HepG2 (cell line): ENCODE data around the gene APRT. TPM values are rescaled to one million over a fixed set of nuclear protein-coding genes. Genes with fewer than 3 reads are reported as not detected.

ENCODE experiments used
- FLYWCH1 ChIP-seq: sonication (generic); formaldehyde crosslinking; IDR thresholded peaks from 2 replicates; pipeline ENCODE4 v1.8.1; 2023; ENCODE audit warnings: mild to moderate bottlenecking, missing genetic modification reagents
- KLF16 ChIP-seq, 2 experiments: sonication (generic) in 1 of 2; formaldehyde crosslinking in 1 of 2; IDR thresholded peaks; 2 replicates each; pipeline versions ENCODE4 v1.6.1 to v1.8.0; 2016 to 2023; ENCODE audit warnings: missing genetic modification reagents in 2 of 2, missing compliant biosample characterization in 1 of 2
- MTERF4 ChIP-seq: sonication (generic); formaldehyde crosslinking; IDR thresholded peaks from 2 replicates; pipeline ENCODE4 v1.8.0; 2023; ENCODE audit warnings: mild to moderate bottlenecking, missing genetic modification reagents
- NFE2L1 ChIP-seq: sonication (generic); formaldehyde crosslinking; IDR thresholded peaks from 2 replicates; pipeline ENCODE4 v1.4.0; 2020; ENCODE audit warnings: missing genetic modification reagents, mild to moderate bottlenecking, borderline replicate concordance
- POLR2AphosphoS5 ChIP-seq: IDR thresholded peaks from 2 replicates; pipeline ENCODE4 v1.6.1; 2012; ENCODE audit warnings: low read depth, low read length
- PRPF4 ChIP-seq: fragments of 200-400 bp; formaldehyde crosslinking; IDR thresholded peaks from 2 replicates; pipeline ENCODE4 v1.6.1; 2016; ENCODE audit warnings: low read length, low read depth; ENCODE audit not compliant: poor library complexity, severe bottlenecking
- TCF12 ChIP-seq, 2 experiments: fragments of 450-650 bp in 1 of 2; sonication (generic) in 1 of 2; formaldehyde crosslinking in 1 of 2; IDR thresholded peaks; 2 replicates each; pipeline versions ENCODE4 v1.6.1 to v1.8.0; 2017 to 2022; ENCODE audit warnings: antibody characterized with exemption in 1 of 2, mild to moderate bottlenecking in 1 of 2, missing genetic modification reagents in 1 of 2, moderate library complexity in 1 of 2
- ZNF792 ChIP-seq: IDR thresholded peaks from 2 replicates; pipeline ENCODE4 v1.6.1; 2016
- polyA plus RNA-seq, 8 experiments: library from polyadenylated mRNA; depleted of rRNA in 3 of 8; stranded (reverse) in 7 of 8; unstranded in 1 of 8; fragments of >200 nt; fragmentation: Illumina TruSeq in 4 of 8; extraction: Trizol in 4 of 8; gene quantifications; 2 replicates each; pipeline versions ENCODE4 v1.2.1 to v1.2.3, GENCODE V29; 2011 to 2016; ENCODE audit warnings: low read depth in 4 of 8, missing spikeins in 1 of 8, mixed read lengths in 1 of 8; ENCODE audit not compliant: insufficient read depth in 1 of 8
- total RNA-seq, 5 experiments: library from RNA; depleted of rRNA; stranded (reverse); fragments of >200 nt; fragmentation: Illumina TruSeq; extraction: Trizol; gene quantifications; 2 replicates each; pipeline ENCODE4 v1.2.3, GENCODE V29; 2016; ENCODE audit warnings: low read depth in 1 of 5
- TF ChIP-seq, protein P1 (sequence below): sonication (generic); formaldehyde crosslinking; IDR thresholded peaks from 2 replicates; pipeline ENCODE4 v1.5.1; 2020; ENCODE audit warnings: mild to moderate bottlenecking, missing genetic modification reagents, borderline replicate concordance

APRT gene
- total and polyA plus RNA-seq, 2 of the 13 experiments (the other 11 are each of a cell fraction or from before 2014, with no cell fraction given): 155 to 242 TPM

DNA sequence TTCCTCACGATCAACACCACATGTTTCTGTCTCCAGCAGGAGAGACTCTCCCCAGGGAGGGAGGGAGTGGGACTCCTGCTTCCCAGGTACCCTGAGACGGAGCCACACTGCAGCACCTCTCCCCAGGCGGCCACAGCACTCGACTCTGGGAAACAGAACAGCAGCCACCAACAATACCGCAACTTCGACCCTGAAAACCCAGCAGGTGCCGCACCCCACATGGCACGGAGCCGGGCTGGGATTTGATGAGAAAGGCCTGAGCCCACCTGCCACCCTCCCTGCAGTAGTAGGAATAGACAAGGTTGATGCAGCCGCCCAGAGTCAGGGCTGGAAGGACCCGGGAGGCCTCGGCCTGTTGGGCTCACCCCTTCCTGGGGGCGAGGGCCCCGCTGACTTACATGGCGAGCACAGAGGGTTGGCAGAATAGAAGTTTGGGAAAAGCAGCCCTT lies 30.6 kb upstream of the APRT start (continued):
- TF ChIP-seq, protein P1, sequence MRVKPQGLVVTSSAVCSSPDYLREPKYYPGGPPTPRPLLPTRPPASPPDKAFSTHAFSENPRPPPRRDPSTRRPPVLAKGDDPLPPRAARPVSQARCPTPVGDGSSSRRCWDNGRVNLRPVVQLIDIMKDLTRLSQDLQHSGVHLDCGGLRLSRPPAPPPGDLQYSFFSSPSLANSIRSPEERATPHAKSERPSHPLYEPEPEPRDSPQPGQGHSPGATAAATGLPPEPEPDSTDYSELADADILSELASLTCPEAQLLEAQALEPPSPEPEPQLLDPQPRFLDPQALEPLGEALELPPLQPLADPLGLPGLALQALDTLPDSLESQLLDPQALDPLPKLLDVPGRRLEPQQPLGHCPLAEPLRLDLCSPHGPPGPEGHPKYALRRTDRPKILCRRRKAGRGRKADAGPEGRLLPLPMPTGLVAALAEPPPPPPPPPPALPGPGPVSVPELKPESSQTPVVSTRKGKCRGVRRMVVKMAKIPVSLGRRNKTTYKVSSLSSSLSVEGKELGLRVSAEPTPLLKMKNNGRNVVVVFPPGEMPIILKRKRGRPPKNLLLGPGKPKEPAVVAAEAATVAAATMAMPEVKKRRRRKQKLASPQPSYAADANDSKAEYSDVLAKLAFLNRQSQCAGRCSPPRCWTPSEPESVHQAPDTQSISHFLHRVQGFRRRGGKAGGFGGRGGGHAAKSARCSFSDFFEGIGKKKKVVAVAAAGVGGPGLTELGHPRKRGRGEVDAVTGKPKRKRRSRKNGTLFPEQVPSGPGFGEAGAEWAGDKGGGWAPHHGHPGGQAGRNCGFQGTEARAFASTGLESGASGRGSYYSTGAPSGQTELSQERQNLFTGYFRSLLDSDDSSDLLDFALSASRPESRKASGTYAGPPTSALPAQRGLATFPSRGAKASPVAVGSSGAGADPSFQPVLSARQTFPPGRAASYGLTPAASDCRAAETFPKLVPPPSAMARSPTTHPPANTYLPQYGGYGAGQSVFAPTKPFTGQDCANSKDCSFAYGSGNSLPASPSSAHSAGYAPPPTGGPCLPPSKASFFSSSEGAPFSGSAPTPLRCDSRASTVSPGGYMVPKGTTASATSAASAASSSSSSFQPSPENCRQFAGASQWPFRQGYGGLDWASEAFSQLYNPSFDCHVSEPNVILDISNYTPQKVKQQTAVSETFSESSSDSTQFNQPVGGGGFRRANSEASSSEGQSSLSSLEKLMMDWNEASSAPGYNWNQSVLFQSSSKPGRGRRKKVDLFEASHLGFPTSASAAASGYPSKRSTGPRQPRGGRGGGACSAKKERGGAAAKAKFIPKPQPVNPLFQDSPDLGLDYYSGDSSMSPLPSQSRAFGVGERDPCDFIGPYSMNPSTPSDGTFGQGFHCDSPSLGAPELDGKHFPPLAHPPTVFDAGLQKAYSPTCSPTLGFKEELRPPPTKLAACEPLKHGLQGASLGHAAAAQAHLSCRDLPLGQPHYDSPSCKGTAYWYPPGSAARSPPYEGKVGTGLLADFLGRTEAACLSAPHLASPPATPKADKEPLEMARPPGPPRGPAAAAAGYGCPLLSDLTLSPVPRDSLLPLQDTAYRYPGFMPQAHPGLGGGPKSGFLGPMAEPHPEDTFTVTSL (CRISPR knock-in tag): no peak
- no peak for TF ChIP-seq POLR2AphosphoS5
- TF ChIP-seq FLYWCH1 (CRISPR knock-in tag): no peak
- TF ChIP-seq TCF12 (IDR thresholded peaks at IDR 0.05): no peak
- no peak for TF ChIP-seq TCF12 (CRISPR knock-in tag; IDR thresholded peaks at IDR 0.05)
- no peak for TF ChIP-seq KLF16 (CRISPR knock-in tag; IDR thresholded peaks at IDR 0.05)
- no peak for TF ChIP-seq MTERF4 (CRISPR knock-in tag)
- no peak for TF ChIP-seq PRPF4
- no peak for TF ChIP-seq ZNF792 (CRISPR knock-in tag)
- no peak for TF ChIP-seq NFE2L1 (CRISPR knock-in tag)
